Upper lobe of right lung (tissue), 1 donor: ENCODE results near the gene CAMTA1. TPM values are rescaled to one million over a fixed set of nuclear protein-coding genes. Genes with fewer than 3 reads are reported as not detected.

Experiments used
- ATAC-seq: fragments of 200-7000 bp; cut with Tn5 transposase; one replicate; pipeline ENCODE4 v1.9.1; 2020; ENCODE audit warnings: mild to moderate bottlenecking, moderate library complexity
- DNase-seq: peaks from one replicate; pipeline ENCODE4 v3.0.0-alpha.2; 2020
- H3K27ac ChIP-seq: fragments of 200-600 bp; one replicate; pipeline ENCODE4 v1.8.0; 2022
- H3K27me3 ChIP-seq: fragments of 200-600 bp; one replicate; pipeline ENCODE4 v1.8.0; 2022; ENCODE audit warnings: mild to moderate bottlenecking
- H3K36me3 ChIP-seq: fragments of 200-600 bp; one replicate; pipeline ENCODE4 v1.8.0; 2022
- H3K4me1 ChIP-seq: fragments of 200-600 bp; one replicate; pipeline ENCODE4 v1.8.0; 2022
- H3K4me3 ChIP-seq: fragments of 200-600 bp; one replicate; pipeline ENCODE4 v1.8.0; 2022; ENCODE audit warnings: mild to moderate bottlenecking
- H3K9me3 ChIP-seq: fragments of 200-600 bp; one replicate; pipeline ENCODE4 v1.8.0; 2022
- CTCF ChIP-seq: fragments of 200-600 bp; IDR thresholded peaks from one replicate; pipeline ENCODE4 v1.8.0; 2022; ENCODE audit warnings: antibody characterized with exemption
- intact Hi-C: fragments of 100-400 bp; cut with DNase I; formaldehyde crosslinking; loops from one replicate; pipeline ENCODE4 v1.11.0; 2022
- total RNA-seq: library from RNA; stranded (reverse); fragmentation: NEBNext Ultra II Directional; extraction: Animal tissue kit (Norgen Biotek cat#: 25700); gene quantifications from one replicate; pipeline ENCODE4 v1.2.1, GENCODE V29; 2021
- donor health status: DM: no; HTN: yes; CAD: no; lungs with severe emphysema.

CAMTA1 gene
- total RNA-seq, 1 donor from 2014 or later: 63.4 TPM

GRCh38 chr1:7174980-7175906 lies 390.0 kb downstream of the CAMTA1 start:
- intact Hi-C loops: no loop called here
- Histone ChIP-seq H3K36me3 (no peaks in the 10 kb centered on the region), H3K27ac (no peak overlapping the region), H3K4me3 (no peak overlapping the region), H3K9me3 (peaks cover 4% of the 10 kb centered on the region), H3K27me3 (peaks cover 19% of the 10 kb centered on the region), H3K4me1 (no peaks in the 10 kb centered on the region)
- no peak for DNase-seq
- no peak for TF ChIP-seq CTCF
- ATAC-seq: no peak

- ATAC-seq (no peak), DNase-seq (no peak)
- intact Hi-C loops: no loop called here
Observed at GRCh38 chr1:7177021-7177420, 391.8 kb downstream of the CAMTA1 start.

GRCh38 chr1:7177438-7178146 lies 392.3 kb downstream of the CAMTA1 start:
- no peaks in the 10 kb centered on the region for H3K4me1 ChIP-seq
- H3K4me3 ChIP-seq: no peak overlapping the region
- intact Hi-C loops: no loop called here
- peaks cover 16% of the 10 kb centered on the region for H3K27me3 ChIP-seq
- no peak overlapping the region for H3K27ac ChIP-seq
- TF ChIP-seq CTCF: no peak
- H3K9me3 ChIP-seq: peaks cover 9% of the 10 kb centered on the region
- H3K36me3 ChIP-seq: no peaks in the 10 kb centered on the region
- peak; percentile 25 for ATAC-seq
- no peak for DNase-seq

More at GRCh38 chr1:7177021-7177420, 391.8 kb downstream of the CAMTA1 start:
- Histone ChIP-seq H3K4me3 (no peak overlapping the region), H3K36me3 (no peaks in the 10 kb centered on the region), H3K9me3 (peaks cover 9% of the 10 kb centered on the region), H3K27me3 (peaks cover 19% of the 10 kb centered on the region), H3K27ac (no peak overlapping the region), H3K4me1 (no peaks in the 10 kb centered on the region)
- no peak for TF ChIP-seq CTCF

- H3K27ac ChIP-seq: no peak overlapping the region
- ATAC-seq (no peak), DNase-seq (no peak)
- no peaks in the 10 kb centered on the region for H3K36me3 ChIP-seq
- H3K9me3 ChIP-seq: peaks cover 9% of the 10 kb centered on the region
- H3K4me1 ChIP-seq: no peaks in the 10 kb centered on the region
- peaks cover 8% of the 10 kb centered on the region for H3K27me3 ChIP-seq
- intact Hi-C loops: no loop called here
- H3K4me3 ChIP-seq: no peak overlapping the region
- TF ChIP-seq CTCF: no peak
Observed at GRCh38 chr1:7178336-7178735, 393.1 kb downstream of the CAMTA1 start.

- TF ChIP-seq CTCF: no peak
- ATAC-seq (no peak), DNase-seq (no peak)
- H3K4me1 ChIP-seq: no peaks in the 10 kb centered on the region
- intact Hi-C loops: no loop called here
- H3K9me3 ChIP-seq: peaks cover 9% of the 10 kb centered on the region
- H3K4me3 ChIP-seq: no peak overlapping the region
- no peaks in the 10 kb centered on the region for H3K36me3 ChIP-seq
- H3K27me3 ChIP-seq: peaks cover 6% of the 10 kb centered on the region
- no peak overlapping the region for H3K27ac ChIP-seq
Observed at GRCh38 chr1:7178741-7179140, 393.5 kb downstream of the CAMTA1 start.
